ENCODE data around the gene PBX2.

DNA sequence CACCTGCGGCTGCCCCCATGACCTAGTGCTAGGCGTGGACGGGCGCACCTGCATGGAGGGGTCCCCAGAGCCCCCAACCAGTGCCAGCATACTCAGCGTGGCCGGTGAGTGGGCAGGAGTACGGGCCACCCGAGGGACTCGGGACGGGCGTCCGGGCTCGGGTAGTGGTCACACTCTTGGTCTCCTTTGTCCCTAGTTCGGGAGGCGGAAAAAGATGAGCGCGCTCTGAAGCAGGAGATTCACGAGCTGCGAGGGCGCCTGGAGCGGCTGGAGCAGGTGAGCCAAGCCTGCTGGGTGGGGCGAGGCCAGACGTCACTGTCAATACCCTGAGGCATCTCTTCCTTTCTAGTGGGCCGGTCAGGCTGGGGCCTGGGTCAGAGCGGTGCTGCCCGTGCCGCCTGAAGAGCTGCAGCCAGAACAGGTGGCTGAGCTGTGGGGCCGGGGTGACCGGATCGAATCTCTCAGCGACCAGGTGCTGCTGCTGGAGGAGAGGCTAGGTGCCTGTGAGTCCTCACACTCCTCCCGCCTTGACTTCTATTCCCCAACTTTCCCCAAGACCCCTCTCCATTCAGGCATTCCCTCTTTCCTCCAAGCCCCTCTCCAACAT lies 22.7 kb downstream of the PBX2 start:
- TF ChIP-seq CTCF (conservative IDR thresholded peaks at IDR 0.05; ENCODE audit: low read depth, low read length) (no peak), EZH2 (IDR thresholded peaks at IDR 0.05; ENCODE audit: borderline replicate concordance, low read depth, low read length, poor library complexity, severe bottlenecking) (no peak)

All from A673 (cell line).